Glomerular endothelial cell (primary cell): ENCODE results near the gene RBM10. TPM values are rescaled to one million over a fixed set of nuclear protein-coding genes. Genes with fewer than 3 reads are reported as not detected.
A peak's percentile ranks its signal among the peaks of the same experiment; 100 is the strongest.
"Not testable (repeated sequence)": the region's sequence is repeated elsewhere in the genome, so short reads cannot be mapped to it uniquely, and the experiment has no call there.

Experiments
- DNase-seq: peaks from one replicate; pipeline ENCODE4 v3.0.0-alpha.2; 2011; ENCODE audit warnings: low read depth, low spot score; ENCODE audit errors: extremely low read depth
- total RNA-seq: library from RNA; depleted of rRNA; stranded (reverse); fragments of >200 nt; gene quantifications from 2 replicates; pipeline ENCODE4 v1.2.3, GENCODE V29; 2015

The RBM10 gene
- total RNA-seq, result 43.1 and 44.2 TPM in 2 replicates

- DNase-seq, result peak; percentile 60
Measured at GRCh38 chrX:47144626-47145394, at the start of gene RBM10, which contains the start of gene NDUFB11. Gene RBM10 (plus strand): TSS chrX:47145221. CDS start chrX:47147482, 2,261 bp downstream. Gene NDUFB11 (minus strand): TSS chrX:47144702. CDS start chrX:47144679, 23 bp downstream.

GRCh38 chrX:47097018-47097417 is 48.0 kb upstream of the RBM10 start:
- DNase-seq, result no peak

- no peak for DNase-seq
Measured at GRCh38 chrX:47098338-47099094, 46.5 kb upstream of the RBM10 start.

GRCh38 chrX:47101206-47101605 is 43.8 kb upstream of the RBM10 start:
- no peak for DNase-seq

GRCh38 chrX:47110936-47111615 is 33.9 kb upstream of the RBM10 start:
- DNase-seq, result not testable (repeated sequence)

GRCh38 chrX:47112316-47112954 is 32.6 kb upstream of the RBM10 start:
- no peak for DNase-seq

GRCh38 chrX:47116551-47117110 is 28.4 kb upstream of the RBM10 start:
- DNase-seq, result not testable (repeated sequence)

GRCh38 chrX:47124466-47124865 is 20.6 kb upstream of the RBM10 start:
- not testable (repeated sequence) for DNase-seq

- DNase-seq, result peak; percentile 77
Measured at GRCh38 chrX:47129157-47129898, 15.7 kb upstream of the RBM10 start.

GRCh38 chrX:47129899-47130358 is 15.1 kb upstream of the RBM10 start:
- DNase-seq, result no peak

GRCh38 chrX:47133493-47133892 is 11.5 kb upstream of the RBM10 start:
- DNase-seq, result no peak

GRCh38 chrX:47135650-47136049 is 9.4 kb upstream of the RBM10 start:
- not testable (repeated sequence) for DNase-seq

GRCh38 chrX:47138171-47138570 is 6.8 kb upstream of the RBM10 start:
- DNase-seq, result no peak

- no peak for DNase-seq
Measured at GRCh38 chrX:47143894-47144625, 961 bp upstream of the RBM10 start.

- no peak for DNase-seq
Measured at GRCh38 chrX:47145395-47146120, 537 bp downstream of the RBM10 start.

GRCh38 chrX:47146121-47146935 is 1.3 kb downstream of the RBM10 start:
- no peak for DNase-seq
